Stomach smooth muscle (tissue), 2 donors: ENCODE measurements around the gene SCGB1A1.
A peak's percentile ranks its signal among the peaks of the same experiment; 100 is the strongest.
"Not testable (repeated sequence)": the region's sequence is repeated elsewhere in the genome, so short reads cannot be mapped to it uniquely, and the experiment has no call there.

Experiments used
- H3K27ac ChIP-seq: one replicate; pipeline ENCODE4 v1.7.0; 2013; ENCODE audit warnings: mild to moderate bottlenecking, low read length, inconsistent platforms
- H3K27me3 ChIP-seq, 2 donors: one replicate each; pipeline ENCODE4 v1.7.0; 2013; ENCODE audit warnings: low read length in 2 of 2; ENCODE audit not compliant: insufficient read depth in 2 of 2, control insufficient read depth in 1 of 2
- H3K36me3 ChIP-seq, 2 donors: one replicate each; pipeline ENCODE4 v1.7.0; 2013; ENCODE audit warnings: low read length in 2 of 2; ENCODE audit not compliant: control insufficient read depth in 2 of 2, insufficient read depth in 2 of 2
- H3K4me1 ChIP-seq: one replicate; pipeline ENCODE4 v1.7.0; 2013; ENCODE audit warnings: low read length; ENCODE audit not compliant: control insufficient read depth, insufficient read depth
- H3K4me3 ChIP-seq, 2 donors: one replicate each; pipeline ENCODE4 v1.7.0; 2013; ENCODE audit warnings: low read length in 2 of 2
- H3K9ac ChIP-seq, 2 donors: one replicate each; pipeline ENCODE4 v1.7.0; 2013; ENCODE audit warnings: low read length in 2 of 2, mild to moderate bottlenecking in 1 of 2
- H3K9me3 ChIP-seq, 2 donors: one replicate each; pipeline ENCODE4 v1.7.0; 2013; ENCODE audit warnings: low read length in 2 of 2; ENCODE audit not compliant: control insufficient read depth in 2 of 2
- donor health status: healthy.
- donor health status: Pancreatic carcinoma.

The SCGB1A1 gene

GRCh38 chr11:62438641-62439040, 19.8 kb downstream of the SCGB1A1 start:
- Histone ChIP-seq H3K4me1 (peaks cover 39% of the 10 kb centered on the region), H3K9ac (no peak overlapping the region), H3K9me3 (no peaks in the 10 kb centered on the region), H3K27me3 (no peaks in the 10 kb centered on the region), H3K36me3 (no peaks in the 10 kb centered on the region), H3K4me3 (no peak overlapping the region), H3K27ac (no peak overlapping the region)

GRCh38 chr11:62439785-62440602, 21.2 kb downstream of the SCGB1A1 start:
- Histone ChIP-seq H3K9me3 (no peaks in the 10 kb centered on the region), H3K4me1 (peaks cover 43% of the 10 kb centered on the region), H3K27me3 (no peaks in the 10 kb centered on the region), H3K27ac (peak overlapping the region; percentile 81), H3K9ac (peak overlapping the region in 1 of 2 donors; percentile 72), H3K36me3 (no peaks in the 10 kb centered on the region), H3K4me3 (peak overlapping the region; percentile 3 to 35)

- Histone ChIP-seq H3K9ac (peak overlapping the region; percentile 91 to 95), H3K4me1 (peaks cover 49% of the 10 kb centered on the region), H3K4me3 (peak overlapping the region; percentile 74 to 75)
Observed at GRCh38 chr11:62443390-62444235, 24.8 kb downstream of the SCGB1A1 start.

GRCh38 chr11:62444236-62444833, 25.5 kb downstream of the SCGB1A1 start:
- no peaks in the 10 kb centered on the region for H3K27me3 ChIP-seq
- peaks cover 49% of the 10 kb centered on the region for H3K4me1 ChIP-seq
- peak overlapping the region; percentile 74 to 75 for H3K4me3 ChIP-seq
- H3K36me3 ChIP-seq: no peaks in the 10 kb centered on the region
- H3K9ac ChIP-seq: peak overlapping the region; percentile 91 to 95
- H3K9me3 ChIP-seq: no peaks in the 10 kb centered on the region
- peak overlapping the region; percentile 99 for H3K27ac ChIP-seq

More at GRCh38 chr11:62443390-62444235, 24.8 kb downstream of the SCGB1A1 start:
- Histone ChIP-seq H3K27ac (peak overlapping the region; percentile 99), H3K9me3 (no peaks in the 10 kb centered on the region), H3K36me3 (no peaks in the 10 kb centered on the region), H3K27me3 (no peaks in the 10 kb centered on the region)

- H3K9me3 ChIP-seq: no peaks in the 10 kb centered on the region
- peak overlapping the region; percentile 99 for H3K27ac ChIP-seq
- H3K36me3 ChIP-seq: no peaks in the 10 kb centered on the region
- H3K4me1 ChIP-seq: peaks cover 51% of the 10 kb centered on the region
- peak overlapping the region; percentile 74 to 75 for H3K4me3 ChIP-seq
- peak overlapping the region; percentile 91 to 95 for H3K9ac ChIP-seq
- H3K27me3 ChIP-seq: no peaks in the 10 kb centered on the region
Observed at GRCh38 chr11:62444835-62445234, 26.0 kb downstream of the SCGB1A1 start.

GRCh38 chr11:62445314-62445740, 26.5 kb downstream of the SCGB1A1 start:
- Histone ChIP-seq H3K27me3 (no peaks in the 10 kb centered on the region), H3K9ac (peak overlapping the region; percentile 91 to 95), H3K27ac (peak overlapping the region; percentile 99), H3K9me3 (no peaks in the 10 kb centered on the region), H3K4me1 (peaks cover 46% of the 10 kb centered on the region), H3K36me3 (no peaks in the 10 kb centered on the region), H3K4me3 (peak overlapping the region; percentile 74 to 75)

GRCh38 chr11:62446091-62446490, 27.3 kb downstream of the SCGB1A1 start:
- Histone ChIP-seq H3K27ac (peak overlapping the region; percentile 99), H3K4me3 (peak overlapping the region in 1 of 2 donors; percentile 15), H3K9me3 (no peaks in the 10 kb centered on the region), H3K27me3 (no peaks in the 10 kb centered on the region), H3K36me3 (no peaks in the 10 kb centered on the region), H3K9ac (no peak overlapping the region), H3K4me1 (peaks cover 39% of the 10 kb centered on the region)

GRCh38 chr11:62449451-62449851, 30.6 kb downstream of the SCGB1A1 start:
- Histone ChIP-seq H3K9me3 (no peaks in the 10 kb centered on the region), H3K4me3 (no peak overlapping the region), H3K27ac (no peak overlapping the region), H3K4me1 (peaks cover 25% of the 10 kb centered on the region), H3K27me3 (no peaks in the 10 kb centered on the region), H3K9ac (no peak overlapping the region), H3K36me3 (no peaks in the 10 kb centered on the region)

- H3K4me1 ChIP-seq: peaks cover 21% of the 10 kb centered on the region
- H3K9ac ChIP-seq, H3K36me3 ChIP-seq, H3K27me3 ChIP-seq, H3K27ac ChIP-seq, H3K9me3 ChIP-seq, H3K4me3 ChIP-seq: not testable (repeated sequence)
Observed at GRCh38 chr11:62449912-62450311, 31.1 kb downstream of the SCGB1A1 start.

- no peaks in the 10 kb centered on the region for H3K36me3 ChIP-seq
- H3K27ac ChIP-seq: no peak overlapping the region
- H3K9ac ChIP-seq: no peak overlapping the region
- no peaks in the 10 kb centered on the region for H3K9me3 ChIP-seq
- H3K4me1 ChIP-seq: peaks cover 14% of the 10 kb centered on the region
- H3K27me3 ChIP-seq: no peaks in the 10 kb centered on the region
- no peak overlapping the region for H3K4me3 ChIP-seq
Observed at GRCh38 chr11:62450543-62451240, 31.9 kb downstream of the SCGB1A1 start.
